ENCODE results near the gene PCNT.

Gene PCNT

GRCh38 chr21:46486481-46487126, 162.6 kb downstream of the PCNT start:
- DNase-seq = no peak

- no peak for DNase-seq
These were observed 165.3 kb downstream of the PCNT start for GRCh38 chr21:46489162-46489663.

GRCh38 chr21:46489800-46490199, 165.8 kb downstream of the PCNT start:
- no peak for DNase-seq

- no peak for DNase-seq
These were observed 167.6 kb downstream of the PCNT start for GRCh38 chr21:46491553-46491952.

- no peak for DNase-seq
These were observed 168.9 kb downstream of the PCNT start for GRCh38 chr21:46492851-46493250.

- DNase-seq = no peak
These were observed 169.9 kb downstream of the PCNT start for GRCh38 chr21:46493828-46494227.
